ENCODE data around the gene RPL34.

RPL34 gene

GRCh38 chr4:108649863-108650211 is 29.5 kb downstream of the RPL34 start:
- POLR2A ChIA-PET, result interaction anchor here (0.6 to 1.5 kb wide), 5 partner anchors 9 to 100 kb away, joined by 3 to 6 read pairs (median 4); partner anchors contain the start of gene RPL34
- 0 out of 2 replicates have a peak, but pooled peaks have one; percentile 35 for TF ChIP-seq TCF7L2 (IDR thresholded peaks at IDR 0.05; ENCODE audit: borderline replicate concordance, low read depth, low read length)
- peak; percentile 73; the same call in 1 of the 2 replicates for TF ChIP-seq ZNF530 (tag by site-specific recombination; IDR thresholded peaks at IDR 0.05; ENCODE audit: low read depth)
- no peak for TF ChIP-seq ZNF555 (tag by site-specific recombination; conservative IDR thresholded peaks at IDR 0.05)
- TF ChIP-seq, protein P1, sequence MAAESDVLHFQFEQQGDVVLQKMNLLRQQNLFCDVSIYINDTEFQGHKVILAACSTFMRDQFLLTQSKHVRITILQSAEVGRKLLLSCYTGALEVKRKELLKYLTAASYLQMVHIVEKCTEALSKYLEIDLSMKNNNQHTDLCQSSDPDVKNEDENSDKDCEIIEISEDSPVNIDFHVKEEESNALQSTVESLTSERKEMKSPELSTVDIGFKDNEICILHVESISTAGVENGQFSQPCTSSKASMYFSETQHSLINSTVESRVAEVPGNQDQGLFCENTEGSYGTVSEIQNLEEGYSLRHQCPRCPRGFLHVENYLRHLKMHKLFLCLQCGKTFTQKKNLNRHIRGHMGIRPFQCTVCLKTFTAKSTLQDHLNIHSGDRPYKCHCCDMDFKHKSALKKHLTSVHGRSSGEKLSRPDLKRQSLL (tag by site-specific recombination; IDR thresholded peaks at IDR 0.05), result 0 out of 2 replicates have a peak, but pooled peaks have one; percentile 9
- TF ChIP-seq SP7 (tag by site-specific recombination; IDR thresholded peaks at IDR 0.05), result 0 out of 2 replicates have a peak, but pooled peaks have one; percentile 5
- H3K27ac ChIP-seq (ENCODE audit: extremely low read depth, low read depth, low read length), result no peak overlapping the region

DNA sequence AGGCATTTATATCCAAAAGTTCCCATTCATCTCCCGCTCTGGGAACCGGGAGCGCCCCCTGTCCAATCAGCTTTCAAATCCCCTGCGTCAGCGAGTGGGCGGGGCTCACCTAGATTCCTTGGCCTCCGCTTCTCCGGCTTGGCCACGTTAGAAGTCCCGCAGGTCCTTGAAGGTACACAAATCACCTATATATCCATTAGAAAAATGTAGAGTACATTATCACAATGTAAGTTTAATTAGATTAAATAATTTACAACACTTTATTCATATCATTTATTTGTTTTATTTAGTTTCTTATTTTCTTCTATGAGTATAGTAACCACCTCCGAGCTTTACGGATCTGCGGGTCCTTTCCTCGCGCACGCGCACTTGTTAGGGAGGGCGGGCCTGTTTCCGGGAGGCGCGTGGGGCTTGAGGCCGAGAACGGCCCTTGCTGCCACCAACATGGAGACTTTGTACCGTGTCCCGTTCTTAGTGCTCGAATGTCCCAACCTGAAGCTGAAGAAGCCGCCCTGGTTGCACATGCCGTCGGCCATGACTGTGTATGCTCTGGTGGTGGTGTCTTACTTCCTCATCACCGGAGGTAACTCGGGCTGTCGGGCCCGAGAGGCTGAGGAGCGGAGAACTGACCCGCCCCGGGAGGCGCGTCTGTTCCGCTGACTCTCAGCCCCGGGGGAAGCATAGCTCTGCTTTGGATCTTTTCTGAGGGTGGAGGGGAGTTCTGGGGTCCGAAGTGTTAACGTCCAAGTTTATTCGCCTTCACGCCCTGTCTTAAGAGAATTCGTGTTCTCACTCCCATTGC is 30.0 kb downstream of the RPL34 start, which contains the start of gene OSTC:
OSTC (plus strand) TSS at position 388 of the 802 bp plus-strand sequence; CDS start at position 445, 57 bp downstream.
- Histone ChIP-seq H3K4me3 (ENCODE audit: low read depth, low read length) (peak within 1 kb of the TSS; percentile 89), H3K27ac (ENCODE audit: extremely low read depth, low read depth, low read length) (peak within 1 kb of the TSS; percentile 59), H3K9me3 (ENCODE audit: control insufficient read depth, insufficient read depth, low read depth, low read length) (no peaks in the 10 kb centered on the region), H3K36me3 (ENCODE audit: control insufficient read depth in 2 of 2, insufficient read depth in 1 of 2, low read length in 2 of 2) (peaks cover 0 to under 1% of the 10 kb centered on the region in 2 experiments; a peak in 1 of 3 replicates), H3K4me1 (ENCODE audit: control insufficient read depth, insufficient read depth, low read length) (no peaks in the 10 kb centered on the region)
- ChIA-PET CTCF (interaction anchor here (0.6 to 1.1 kb wide), 6 partner anchors 12 to 631 kb away, joined by 3 to 5 read pairs (median 4); no protein-coding TSS in a partner anchor), POLR2A (interaction anchor here (0.7 to 1.5 kb wide), 5 partner anchors 15 to 99 kb away, joined by 3 to 6 read pairs (median 4); partner anchors contain the start of gene RPL34)
- TF ChIP-seq KLF10 (tag by site-specific recombination; IDR thresholded peaks at IDR 0.05), result 0 out of 2 replicates have a peak, but pooled peaks have one; percentile 41
- TF ChIP-seq, protein P2, sequence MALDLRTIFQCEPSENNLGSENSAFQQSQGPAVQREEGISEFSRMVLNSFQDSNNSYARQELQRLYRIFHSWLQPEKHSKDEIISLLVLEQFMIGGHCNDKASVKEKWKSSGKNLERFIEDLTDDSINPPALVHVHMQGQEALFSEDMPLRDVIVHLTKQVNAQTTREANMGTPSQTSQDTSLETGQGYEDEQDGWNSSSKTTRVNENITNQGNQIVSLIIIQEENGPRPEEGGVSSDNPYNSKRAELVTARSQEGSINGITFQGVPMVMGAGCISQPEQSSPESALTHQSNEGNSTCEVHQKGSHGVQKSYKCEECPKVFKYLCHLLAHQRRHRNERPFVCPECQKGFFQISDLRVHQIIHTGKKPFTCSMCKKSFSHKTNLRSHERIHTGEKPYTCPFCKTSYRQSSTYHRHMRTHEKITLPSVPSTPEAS (tag by site-specific recombination; IDR thresholded peaks at IDR 0.05), result no peak
- TF ChIP-seq, protein P3, sequence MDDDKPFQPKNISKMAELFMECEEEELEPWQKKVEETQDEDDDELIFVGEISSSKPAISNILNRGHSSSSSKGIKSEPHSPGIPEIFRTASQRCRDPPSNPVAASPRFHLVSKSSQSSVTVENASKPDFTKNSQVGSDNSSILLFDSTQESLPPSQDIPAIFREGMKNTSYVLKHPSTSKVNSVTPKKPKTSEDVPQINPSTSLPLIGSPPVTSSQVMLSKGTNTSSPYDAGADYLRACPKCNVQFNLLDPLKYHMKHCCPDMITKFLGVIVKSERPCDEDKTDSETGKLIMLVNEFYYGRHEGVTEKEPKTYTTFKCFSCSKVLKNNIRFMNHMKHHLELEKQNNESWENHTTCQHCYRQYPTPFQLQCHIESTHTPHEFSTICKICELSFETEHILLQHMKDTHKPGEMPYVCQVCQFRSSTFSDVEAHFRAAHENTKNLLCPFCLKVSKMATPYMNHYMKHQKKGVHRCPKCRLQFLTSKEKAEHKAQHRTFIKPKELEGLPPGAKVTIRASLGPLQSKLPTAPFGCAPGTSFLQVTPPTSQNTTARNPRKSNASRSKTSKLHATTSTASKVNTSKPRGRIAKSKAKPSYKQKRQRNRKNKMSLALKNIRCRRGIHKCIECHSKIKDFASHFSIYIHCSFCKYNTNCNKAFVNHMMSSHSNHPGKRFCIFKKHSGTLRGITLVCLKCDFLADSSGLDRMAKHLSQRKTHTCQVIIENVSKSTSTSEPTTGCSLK (tag by site-specific recombination; IDR thresholded peaks at IDR 0.05), result no peak
- TF ChIP-seq ZFP3 (tag by site-specific recombination; IDR thresholded peaks at IDR 0.05; ENCODE audit: low read depth), result no peak
- TF ChIP-seq KLF17 (tag by site-specific recombination; IDR thresholded peaks at IDR 0.05), result no peak
- no peak for TF ChIP-seq ZNF148 (tag by site-specific recombination; IDR thresholded peaks at IDR 0.05; ENCODE audit: borderline replicate concordance)
- TF ChIP-seq, protein P1 (tag by site-specific recombination; IDR thresholded peaks at IDR 0.05), result 0 out of 2 replicates have a peak, but pooled peaks have one; percentile 35
- TF ChIP-seq FEZF1 (tag by site-specific recombination; IDR thresholded peaks at IDR 0.05), result no peak
- TF ChIP-seq, protein P4, sequence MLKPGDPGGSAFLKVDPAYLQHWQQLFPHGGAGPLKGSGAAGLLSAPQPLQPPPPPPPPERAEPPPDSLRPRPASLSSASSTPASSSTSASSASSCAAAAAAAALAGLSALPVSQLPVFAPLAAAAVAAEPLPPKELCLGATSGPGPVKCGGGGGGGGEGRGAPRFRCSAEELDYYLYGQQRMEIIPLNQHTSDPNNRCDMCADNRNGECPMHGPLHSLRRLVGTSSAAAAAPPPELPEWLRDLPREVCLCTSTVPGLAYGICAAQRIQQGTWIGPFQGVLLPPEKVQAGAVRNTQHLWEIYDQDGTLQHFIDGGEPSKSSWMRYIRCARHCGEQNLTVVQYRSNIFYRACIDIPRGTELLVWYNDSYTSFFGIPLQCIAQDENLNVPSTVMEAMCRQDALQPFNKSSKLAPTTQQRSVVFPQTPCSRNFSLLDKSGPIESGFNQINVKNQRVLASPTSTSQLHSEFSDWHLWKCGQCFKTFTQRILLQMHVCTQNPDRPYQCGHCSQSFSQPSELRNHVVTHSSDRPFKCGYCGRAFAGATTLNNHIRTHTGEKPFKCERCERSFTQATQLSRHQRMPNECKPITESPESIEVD (tag by site-specific recombination; IDR thresholded peaks at IDR 0.05), result no peak
- TF ChIP-seq, protein P5, sequence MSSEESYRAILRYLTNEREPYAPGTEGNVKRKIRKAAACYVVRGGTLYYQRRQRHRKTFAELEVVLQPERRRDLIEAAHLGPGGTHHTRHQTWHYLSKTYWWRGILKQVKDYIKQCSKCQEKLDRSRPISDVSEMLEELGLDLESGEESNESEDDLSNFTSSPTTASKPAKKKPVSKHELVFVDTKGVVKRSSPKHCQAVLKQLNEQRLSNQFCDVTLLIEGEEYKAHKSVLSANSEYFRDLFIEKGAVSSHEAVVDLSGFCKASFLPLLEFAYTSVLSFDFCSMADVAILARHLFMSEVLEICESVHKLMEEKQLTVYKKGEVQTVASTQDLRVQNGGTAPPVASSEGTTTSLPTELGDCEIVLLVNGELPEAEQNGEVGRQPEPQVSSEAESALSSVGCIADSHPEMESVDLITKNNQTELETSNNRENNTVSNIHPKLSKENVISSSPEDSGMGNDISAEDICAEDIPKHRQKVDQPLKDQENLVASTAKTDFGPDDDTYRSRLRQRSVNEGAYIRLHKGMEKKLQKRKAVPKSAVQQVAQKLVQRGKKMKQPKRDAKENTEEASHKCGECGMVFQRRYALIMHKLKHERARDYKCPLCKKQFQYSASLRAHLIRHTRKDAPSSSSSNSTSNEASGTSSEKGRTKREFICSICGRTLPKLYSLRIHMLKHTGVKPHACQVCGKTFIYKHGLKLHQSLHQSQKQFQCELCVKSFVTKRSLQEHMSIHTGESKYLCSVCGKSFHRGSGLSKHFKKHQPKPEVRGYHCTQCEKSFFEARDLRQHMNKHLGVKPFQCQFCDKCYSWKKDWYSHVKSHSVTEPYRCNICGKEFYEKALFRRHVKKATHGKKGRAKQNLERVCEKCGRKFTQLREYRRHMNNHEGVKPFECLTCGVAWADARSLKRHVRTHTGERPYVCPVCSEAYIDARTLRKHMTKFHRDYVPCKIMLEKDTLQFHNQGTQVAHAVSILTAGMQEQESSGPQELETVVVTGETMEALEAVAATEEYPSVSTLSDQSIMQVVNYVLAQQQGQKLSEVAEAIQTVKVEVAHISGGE (tag by site-specific recombination; conservative IDR thresholded peaks at IDR 0.05; ENCODE audit: low read depth), result 0 out of 2 replicates have a peak, but pooled peaks have one; percentile 30
- no peak for TF ChIP-seq ZNF23 (tag by site-specific recombination; IDR thresholded peaks at IDR 0.05; ENCODE audit: borderline replicate concordance)

More at GRCh38 chr4:108649863-108650211, 29.5 kb downstream of the RPL34 start:
- peak overlapping the region; percentile 0; the same call in 1 of the 2 replicates for H3K4me3 ChIP-seq (ENCODE audit: low read depth, low read length)
- H3K9me3 ChIP-seq (ENCODE audit: control insufficient read depth, insufficient read depth, low read depth, low read length), result no peaks in the 10 kb centered on the region
- H3K36me3 ChIP-seq (ENCODE audit: control insufficient read depth in 2 of 2, insufficient read depth in 1 of 2, low read length in 2 of 2), result no peaks in the 10 kb centered on the region
- CTCF ChIA-PET, result interaction anchor here (0.6 to 1.0 kb wide), 5 partner anchors 12 to 631 kb away, joined by 3 to 5 read pairs (median 4); no protein-coding TSS in a partner anchor
- no peaks in the 10 kb centered on the region for H3K4me1 ChIP-seq (ENCODE audit: control insufficient read depth, insufficient read depth, low read length)

Data from HEK293 (cell line).